Astrocyte of the hippocampus (primary cell): Measurements from ENCODE around the gene GALR3.

ENCODE experiments used
- DNase-seq: peaks from one replicate; pipeline ENCODE4 v3.0.0; 2011; ENCODE audit warnings: low read depth, low spot score

The GALR3 gene

DNA sequence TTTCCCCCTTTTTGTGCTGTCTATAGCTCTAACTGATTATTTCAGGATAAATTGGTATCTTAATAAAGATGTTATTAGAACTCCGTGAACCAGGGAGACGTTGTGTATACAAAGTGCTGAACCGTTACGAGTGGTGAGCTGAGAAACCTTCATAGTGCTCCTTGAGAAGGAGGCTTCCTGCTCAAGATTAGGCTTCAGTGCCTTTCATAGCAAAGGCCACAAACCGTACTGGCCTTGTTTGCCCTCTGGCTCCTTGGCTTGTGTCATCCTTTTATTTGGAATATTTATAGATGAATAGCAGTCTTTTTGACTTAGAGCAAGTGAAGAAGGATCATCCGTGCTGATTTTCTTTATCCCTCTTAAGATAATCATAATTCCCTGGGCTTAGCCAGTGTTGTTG is 42.3 kb downstream of the GALR3 start:
- no peak for DNase-seq

DNA sequence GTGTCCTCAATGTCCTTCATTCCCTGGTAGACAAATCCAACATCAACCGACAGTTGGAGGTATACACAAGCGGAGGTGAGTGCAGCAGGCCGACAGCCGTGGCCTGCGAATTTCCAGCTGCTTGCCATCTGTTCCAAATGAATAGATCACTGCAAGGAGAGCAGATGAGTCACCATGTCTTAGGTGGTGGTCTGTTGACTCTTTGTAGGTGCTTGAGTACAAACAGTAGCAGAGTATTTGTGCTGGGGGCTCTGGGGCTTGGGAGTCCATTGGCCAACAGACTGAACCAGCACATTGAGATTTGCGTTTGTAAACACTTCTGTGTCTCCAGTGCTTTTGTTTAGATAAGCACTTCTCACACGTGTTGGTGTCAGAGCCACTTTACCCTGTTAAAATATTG is 47.1 kb downstream of the GALR3 start:
- DNase-seq, result no peak
